ENCODE data around the gene BPTF. TPM values are rescaled to one million over a fixed set of nuclear protein-coding genes. Genes with fewer than 3 reads are reported as not detected.

BPTF gene
- total and polyA plus RNA-seq, 2 of the 13 experiments (the other 11 are each of a cell fraction or from before 2014, with no cell fraction given), result 43.5 to 66.1 TPM

DNA sequence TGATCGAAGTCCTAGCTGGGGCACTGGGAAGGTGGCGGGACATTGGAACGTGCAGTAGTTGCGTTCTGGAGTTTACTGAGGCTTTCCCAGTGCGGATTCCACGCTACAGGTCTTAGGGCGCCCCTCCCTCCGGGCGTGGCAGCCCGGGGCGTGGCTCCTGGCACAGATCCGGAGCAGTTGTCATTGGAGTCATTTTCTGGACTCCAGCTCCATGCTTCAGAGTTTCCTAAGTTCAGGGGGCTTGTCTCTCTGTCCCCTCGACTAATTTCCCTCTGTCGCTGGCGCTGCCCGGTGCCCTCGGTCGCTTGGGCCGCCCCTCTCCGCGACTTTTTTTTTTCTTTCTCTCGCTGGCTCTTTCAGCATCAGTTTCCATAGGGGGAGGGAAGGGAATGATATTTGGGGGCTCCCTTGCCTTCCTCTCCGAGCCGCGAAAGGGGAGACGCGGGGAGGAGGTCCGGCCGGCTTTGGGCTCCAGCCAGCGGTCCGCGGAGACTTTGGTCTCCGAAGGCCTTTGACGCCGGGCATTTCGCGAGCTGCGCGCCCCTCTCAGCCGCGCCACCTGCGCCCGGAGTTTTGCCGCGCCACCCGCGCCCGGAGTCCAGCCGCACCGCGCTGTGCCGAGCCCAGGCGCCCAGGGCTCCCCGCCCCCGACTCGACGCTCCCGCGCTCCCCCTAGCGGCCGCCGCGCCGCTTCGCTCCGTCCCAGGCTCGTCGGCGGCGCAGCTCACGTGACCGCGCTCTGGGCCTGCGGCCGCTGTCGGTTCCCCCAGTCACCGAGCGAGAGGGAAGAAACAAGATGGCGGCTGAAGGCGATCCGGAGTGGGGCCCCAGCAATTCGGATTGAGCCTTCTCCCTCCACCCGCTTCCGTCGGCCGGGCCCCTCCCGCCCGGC is at the start of gene BPTF (continued):
- TF ChIP-seq ZNF724P (CRISPR knock-in tag; IDR thresholded peaks at IDR 0.05; ENCODE audit: borderline replicate concordance) (peak; percentile 78; the same call in 1 of the 2 replicates), NCOA2 (CRISPR knock-in tag; IDR thresholded peaks at IDR 0.05) (peak; percentile 19; the same call in 1 of the 2 replicates), ZBTB7A (CRISPR knock-in tag; IDR thresholded peaks at IDR 0.05) (no peak), MAF1 (CRISPR knock-in tag; IDR thresholded peaks at IDR 0.05; ENCODE audit: borderline replicate concordance) (peak; percentile 63; the same call in 1 of the 2 replicates), POLR2A (IDR thresholded peaks at IDR 0.05; ENCODE audit: insufficient read depth in 1 of 2, low read depth in 2 of 2, low read length in 2 of 2) (peak; percentile 90), ZNF33B (CRISPR knock-in tag; IDR thresholded peaks at IDR 0.05) (0 out of 2 replicates have a peak, but pooled peaks have one; percentile 46), ADNP (CRISPR knock-in tag; IDR thresholded peaks at IDR 0.05) (no peak), ZFP62 (CRISPR knock-in tag; IDR thresholded peaks at IDR 0.05) (no peak), NCOR1 (IDR thresholded peaks at IDR 0.05; ENCODE audit: borderline replicate concordance, low read length) (peak; percentile 46; the same call in 1 of the 2 replicates), ZNF230 (CRISPR knock-in tag; IDR thresholded peaks at IDR 0.05) (0 out of 2 replicates have a peak, but pooled peaks have one; percentile 28)
- TF ChIP-seq, protein P1, sequence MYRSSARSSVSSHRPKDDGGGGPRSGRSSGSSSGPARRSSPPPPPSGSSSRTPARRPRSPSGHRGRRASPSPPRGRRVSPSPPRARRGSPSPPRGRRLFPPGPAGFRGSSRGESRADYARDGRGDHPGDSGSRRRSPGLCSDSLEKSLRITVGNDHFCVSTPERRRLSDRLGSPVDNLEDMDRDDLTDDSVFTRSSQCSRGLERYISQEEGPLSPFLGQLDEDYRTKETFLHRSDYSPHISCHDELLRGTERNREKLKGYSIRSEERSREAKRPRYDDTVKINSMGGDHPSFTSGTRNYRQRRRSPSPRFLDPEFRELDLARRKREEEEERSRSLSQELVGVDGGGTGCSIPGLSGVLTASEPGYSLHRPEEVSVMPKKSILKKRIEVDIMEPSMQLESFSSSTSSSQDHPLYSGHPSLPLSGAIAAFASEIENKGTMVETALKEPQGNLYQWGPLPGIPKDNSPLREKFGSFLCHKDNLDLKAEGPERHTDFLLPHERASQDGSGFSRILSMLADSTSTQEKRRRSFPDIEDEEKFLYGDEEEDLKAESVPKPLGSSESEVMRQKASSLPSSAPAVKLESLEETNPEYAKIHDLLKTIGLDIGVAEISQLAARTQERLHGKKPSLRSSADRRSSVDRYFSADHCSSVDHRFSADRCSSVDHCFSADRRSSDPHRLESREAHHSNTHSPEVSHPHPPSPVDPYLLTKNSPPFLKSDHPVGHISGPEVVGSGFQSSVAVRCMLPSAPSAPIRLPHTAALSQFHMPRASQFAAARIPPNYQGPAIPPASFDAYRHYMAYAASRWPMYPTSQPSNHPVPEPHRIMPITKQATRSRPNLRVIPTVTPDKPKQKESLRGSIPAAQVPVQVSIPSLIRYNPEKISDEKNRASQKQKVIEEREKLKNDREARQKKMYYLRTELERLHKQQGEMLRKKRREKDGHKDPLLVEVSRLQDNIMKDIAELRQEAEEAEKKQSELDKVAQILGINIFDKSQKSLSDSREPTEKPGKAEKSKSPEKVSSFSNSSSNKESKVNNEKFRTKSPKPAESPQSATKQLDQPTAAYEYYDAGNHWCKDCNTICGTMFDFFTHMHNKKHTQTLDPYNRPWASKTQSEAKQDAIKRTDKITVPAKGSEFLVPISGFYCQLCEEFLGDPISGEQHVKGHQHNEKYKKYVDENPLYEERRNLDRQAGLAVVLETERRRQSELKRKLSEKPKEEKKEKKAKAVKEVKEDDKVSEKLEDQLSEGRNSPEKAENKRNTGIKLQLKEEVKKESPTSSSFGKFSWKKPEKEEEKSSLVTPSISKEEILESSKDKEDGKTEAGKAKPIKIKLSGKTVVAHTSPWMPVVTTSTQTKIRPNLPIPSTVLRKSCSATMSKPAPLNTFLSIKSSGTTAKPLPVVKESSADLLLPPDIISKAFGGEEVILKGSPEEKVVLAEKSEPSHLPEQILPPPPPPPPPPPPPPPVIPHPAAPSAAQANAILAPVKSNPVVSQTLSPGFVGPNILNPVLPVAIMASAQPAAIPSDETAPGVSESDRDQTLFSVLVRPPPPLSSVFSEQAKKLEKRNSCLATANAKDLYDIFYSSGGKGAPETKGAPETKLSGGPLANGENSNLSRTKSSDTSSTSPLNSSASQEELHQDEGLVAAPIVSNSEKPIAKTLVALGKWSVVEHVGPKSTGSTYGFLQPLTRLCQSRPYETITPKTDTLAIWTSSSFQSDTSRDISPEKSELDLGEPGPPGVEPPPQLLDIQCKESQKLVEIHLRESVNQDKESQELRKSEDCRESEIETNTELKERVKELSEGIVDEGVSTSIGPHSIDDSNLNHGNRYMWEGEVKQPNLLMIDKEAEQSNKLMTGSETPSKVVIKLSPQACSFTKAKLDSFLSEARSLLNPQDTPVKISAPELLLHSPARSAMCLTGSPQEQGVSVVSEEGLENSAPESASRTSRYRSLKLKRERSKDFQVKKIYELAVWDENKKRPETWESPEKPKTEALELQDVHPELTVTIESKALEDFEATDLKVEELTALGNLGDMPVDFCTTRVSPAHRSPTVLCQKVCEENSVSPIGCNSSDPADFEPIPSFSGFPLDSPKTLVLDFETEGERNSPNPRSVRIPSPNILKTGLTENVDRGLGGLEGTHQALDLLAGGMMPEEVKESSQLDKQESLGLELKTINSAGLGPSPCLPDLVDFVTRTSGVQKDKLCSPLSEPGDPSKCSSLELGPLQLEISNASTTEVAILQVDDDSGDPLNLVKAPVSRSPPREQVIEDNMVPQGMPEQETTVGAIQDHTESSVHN (CRISPR knock-in tag; IDR thresholded peaks at IDR 0.05), result peak; percentile 83; the same call in 1 of the 2 replicates
- TF ChIP-seq, protein P2, sequence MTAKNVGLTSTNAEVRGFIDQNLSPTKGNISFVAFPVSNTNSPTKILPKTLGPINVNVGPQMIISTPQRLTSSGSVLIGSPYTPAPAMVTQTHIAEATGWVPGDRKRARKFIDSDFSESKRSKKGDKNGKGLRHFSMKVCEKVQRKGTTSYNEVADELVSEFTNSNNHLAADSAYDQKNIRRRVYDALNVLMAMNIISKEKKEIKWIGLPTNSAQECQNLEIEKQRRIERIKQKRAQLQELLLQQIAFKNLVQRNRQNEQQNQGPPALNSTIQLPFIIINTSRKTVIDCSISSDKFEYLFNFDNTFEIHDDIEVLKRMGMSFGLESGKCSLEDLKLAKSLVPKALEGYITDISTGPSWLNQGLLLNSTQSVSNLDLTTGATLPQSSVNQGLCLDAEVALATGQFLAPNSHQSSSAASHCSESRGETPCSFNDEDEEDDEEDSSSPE (CRISPR knock-in tag; IDR thresholded peaks at IDR 0.05), result peak; percentile 54
- TF ChIP-seq, protein P3, sequence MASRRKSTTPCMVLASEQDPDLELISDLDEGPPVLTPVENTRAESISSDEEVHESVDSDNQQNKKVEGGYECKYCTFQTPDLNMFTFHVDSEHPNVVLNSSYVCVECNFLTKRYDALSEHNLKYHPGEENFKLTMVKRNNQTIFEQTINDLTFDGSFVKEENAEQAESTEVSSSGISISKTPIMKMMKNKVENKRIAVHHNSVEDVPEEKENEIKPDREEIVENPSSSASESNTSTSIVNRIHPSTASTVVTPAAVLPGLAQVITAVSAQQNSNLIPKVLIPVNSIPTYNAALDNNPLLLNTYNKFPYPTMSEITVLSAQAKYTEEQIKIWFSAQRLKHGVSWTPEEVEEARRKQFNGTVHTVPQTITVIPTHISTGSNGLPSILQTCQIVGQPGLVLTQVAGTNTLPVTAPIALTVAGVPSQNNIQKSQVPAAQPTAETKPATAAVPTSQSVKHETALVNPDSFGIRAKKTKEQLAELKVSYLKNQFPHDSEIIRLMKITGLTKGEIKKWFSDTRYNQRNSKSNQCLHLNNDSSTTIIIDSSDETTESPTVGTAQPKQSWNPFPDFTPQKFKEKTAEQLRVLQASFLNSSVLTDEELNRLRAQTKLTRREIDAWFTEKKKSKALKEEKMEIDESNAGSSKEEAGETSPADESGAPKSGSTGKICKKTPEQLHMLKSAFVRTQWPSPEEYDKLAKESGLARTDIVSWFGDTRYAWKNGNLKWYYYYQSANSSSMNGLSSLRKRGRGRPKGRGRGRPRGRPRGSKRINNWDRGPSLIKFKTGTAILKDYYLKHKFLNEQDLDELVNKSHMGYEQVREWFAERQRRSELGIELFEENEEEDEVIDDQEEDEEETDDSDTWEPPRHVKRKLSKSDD (CRISPR knock-in tag; IDR thresholded peaks at IDR 0.05; ENCODE audit: low read depth), result peak; percentile 74; the same call in 1 of the 2 replicates

Measured in HepG2 (cell line).